HG02571 (cell line): Measurements from ENCODE around the gene GSPT2.
"Not testable (repeated sequence)": the region's sequence is repeated elsewhere in the genome, so short reads cannot be mapped to it uniquely, and the experiment has no call there.

Experiments
- ATAC-seq: cut with Tn5 transposase; IDR thresholded peaks from one replicate; pipeline ENCODE4 v1.9.1; 2021; ENCODE audit warnings: mild to moderate bottlenecking, moderate library complexity; ENCODE audit not compliant: unreplicated experiment

The GSPT2 gene

GRCh38 chrX:51743179-51743957 lies at the start of gene GSPT2:
TSS of gene GSPT2 (plus strand) at chrX:51743442. CDS start at chrX:51743627, 185 bp downstream.
- peak; percentile 86 for ATAC-seq

GRCh38 chrX:51694254-51694653 lies 49.0 kb upstream of the GSPT2 start:
- ATAC-seq = no peak

- no peak for ATAC-seq
These were observed 45.8 kb upstream of the GSPT2 start for GRCh38 chrX:51697397-51697796.

- ATAC-seq = not testable (repeated sequence)
These were observed 32.7 kb upstream of the GSPT2 start, which contains the start of gene CENPVL1 for GRCh38 chrX:51710277-51711164. TSS of gene CENPVL1 (plus strand) at chrX:51710512. CDS start at chrX:51710512, 0 bp downstream.

- ATAC-seq = not testable (repeated sequence)
These were observed 30.1 kb upstream of the GSPT2 start for GRCh38 chrX:51712943-51713647.

- ATAC-seq = no peak
These were observed 15.0 kb upstream of the GSPT2 start for GRCh38 chrX:51728202-51728601.

GRCh38 chrX:51737091-51737490 lies 6.2 kb upstream of the GSPT2 start:
- no peak for ATAC-seq

GRCh38 chrX:51742586-51742985 lies 656 bp upstream of the GSPT2 start:
- ATAC-seq = no peak

- ATAC-seq = no peak
These were observed 4.4 kb downstream of the GSPT2 start for GRCh38 chrX:51747671-51748070.

GRCh38 chrX:51759055-51759839 lies 16.0 kb downstream of the GSPT2 start:
- no peak for ATAC-seq

GRCh38 chrX:51760657-51761056 lies 17.4 kb downstream of the GSPT2 start:
- ATAC-seq = no peak

- no peak for ATAC-seq
These were observed 23.3 kb downstream of the GSPT2 start for GRCh38 chrX:51766546-51766945.

- no peak for ATAC-seq
These were observed 33.6 kb downstream of the GSPT2 start for GRCh38 chrX:51776851-51777250.

- ATAC-seq = no peak
These were observed 36.1 kb downstream of the GSPT2 start for GRCh38 chrX:51779306-51779705.

GRCh38 chrX:51795136-51795535 lies 51.9 kb downstream of the GSPT2 start:
- no peak for ATAC-seq
